HEK293 (cell line): ENCODE data around the gene CDC42SE2.

ENCODE experiments used
- GFI1B ChIP-seq: fragments of 450-650 bp; formaldehyde crosslinking; IDR thresholded peaks from 2 replicates; pipeline ENCODE4 v1.5.1; 2016; ENCODE audit warnings: missing biosample characterization, missing genetic modification characterization
- GLI4 ChIP-seq: fragments of 450-650 bp; formaldehyde crosslinking; IDR thresholded peaks from 2 replicates; pipeline ENCODE4 v1.5.1; 2016; ENCODE audit warnings: missing biosample characterization, missing genetic modification characterization
- GLIS2 ChIP-seq: fragments of 450-650 bp; formaldehyde crosslinking; IDR thresholded peaks from 2 replicates; pipeline ENCODE4 v1.5.1; 2016; ENCODE audit warnings: missing biosample characterization, missing genetic modification characterization
- HOXC10 ChIP-seq: sonication (generic); formaldehyde crosslinking; IDR thresholded peaks from 2 replicates; pipeline ENCODE4 v1.8.1; 2023; ENCODE audit warnings: mild to moderate bottlenecking, missing genetic modification reagents
- IKZF3 ChIP-seq: fragments of 450-650 bp; IDR thresholded peaks from 2 replicates; pipeline ENCODE4 v1.5.0; 2018; ENCODE audit warnings: missing biosample characterization, mild to moderate bottlenecking, missing genetic modification characterization, moderate library complexity
- PRDM1 ChIP-seq: fragments of 450-650 bp; formaldehyde crosslinking; IDR thresholded peaks from 2 replicates; pipeline ENCODE4; 2016; ENCODE audit warnings: missing biosample characterization, missing genetic modification characterization
- PRDM10 ChIP-seq: fragments of 450-650 bp; formaldehyde crosslinking; IDR thresholded peaks from 2 replicates; pipeline ENCODE4 v1.5.1; 2016; ENCODE audit warnings: missing biosample characterization, missing genetic modification characterization
- REST ChIP-seq: fragments of 450-650 bp; formaldehyde crosslinking; IDR thresholded peaks from 2 replicates; pipeline ENCODE4 v1.5.1; 2016; ENCODE audit warnings: missing biosample characterization, missing genetic modification characterization
- SP2 ChIP-seq: fragments of 450-650 bp; formaldehyde crosslinking; IDR thresholded peaks from 2 replicates; pipeline ENCODE4 v1.5.1; 2016; ENCODE audit warnings: missing biosample characterization, missing genetic modification characterization
- ZBTB17 ChIP-seq: fragments of 450-650 bp; formaldehyde crosslinking; IDR thresholded peaks from 2 replicates; pipeline ENCODE4 v1.5.1; 2016; ENCODE audit warnings: missing biosample characterization, missing genetic modification characterization
- ZEB2 ChIP-seq: fragments of 450-650 bp; formaldehyde crosslinking; IDR thresholded peaks from 2 replicates; pipeline ENCODE4 v1.5.1; 2016; ENCODE audit warnings: missing biosample characterization, missing genetic modification characterization
- ZNF175 ChIP-seq: fragments of 450-650 bp; formaldehyde crosslinking; IDR thresholded peaks from 2 replicates; pipeline ENCODE4 v1.5.1; 2016; ENCODE audit warnings: missing biosample characterization, missing genetic modification characterization
- ZNF202 ChIP-seq: fragments of 450-650 bp; formaldehyde crosslinking; IDR thresholded peaks from 2 replicates; pipeline ENCODE4 v1.5.1; 2016; ENCODE audit warnings: missing biosample characterization, missing genetic modification characterization, borderline replicate concordance
- ZNF221 ChIP-seq: fragments of 450-650 bp; formaldehyde crosslinking; IDR thresholded peaks from 2 replicates; pipeline ENCODE4 v1.5.1; 2017; ENCODE audit warnings: missing biosample characterization, missing genetic modification characterization, borderline replicate concordance
- ZNF239 ChIP-seq: fragments of 450-650 bp; formaldehyde crosslinking; IDR thresholded peaks from 2 replicates; pipeline ENCODE4 v1.5.1; 2016; ENCODE audit warnings: missing biosample characterization, missing genetic modification characterization
- ZNF324 ChIP-seq: fragments of 450-650 bp; formaldehyde crosslinking; IDR thresholded peaks from 2 replicates; pipeline ENCODE4 v1.5.1; 2016; ENCODE audit warnings: missing biosample characterization, missing genetic modification characterization
- ZNF544 ChIP-seq: fragments of 450-650 bp; formaldehyde crosslinking; IDR thresholded peaks from 2 replicates; pipeline ENCODE4 v1.5.0; 2017; ENCODE audit warnings: missing biosample characterization, missing genetic modification characterization
- ZNF623 ChIP-seq: fragments of 450-650 bp; formaldehyde crosslinking; IDR thresholded peaks from 2 replicates; pipeline ENCODE4 v1.5.1; 2016; ENCODE audit warnings: missing biosample characterization, missing genetic modification characterization
- ZNF658 ChIP-seq: fragments of 450-650 bp; formaldehyde crosslinking; IDR thresholded peaks from 2 replicates; pipeline ENCODE4; 2016; ENCODE audit warnings: missing biosample characterization, missing genetic modification characterization
- ZNF830 ChIP-seq: fragments of 450-650 bp; IDR thresholded peaks from 2 replicates; pipeline ENCODE4 v1.5.0; 2018; ENCODE audit warnings: missing biosample characterization, missing genetic modification characterization, low read depth, mild to moderate bottlenecking, moderate library complexity
- ZNF843 ChIP-seq: fragments of 450-650 bp; formaldehyde crosslinking; IDR thresholded peaks from 2 replicates; pipeline ENCODE4 v1.5.1; 2016; ENCODE audit warnings: missing biosample characterization, missing genetic modification characterization
- TF ChIP-seq, protein P1 (sequence below): fragments of 450-650 bp; formaldehyde crosslinking; IDR thresholded peaks from 2 replicates; pipeline ENCODE4; 2016; ENCODE audit warnings: missing biosample characterization, missing genetic modification characterization
- TF ChIP-seq, protein P2 (sequence below): fragments of 450-650 bp; formaldehyde crosslinking; IDR thresholded peaks from 2 replicates; pipeline ENCODE4 v1.5.1; 2017; ENCODE audit warnings: missing biosample characterization, missing genetic modification characterization
- TF ChIP-seq, protein P3 (sequence below): fragments of 450-650 bp; formaldehyde crosslinking; IDR thresholded peaks from 2 replicates; pipeline ENCODE4 v1.5.1; 2016; ENCODE audit warnings: missing biosample characterization, missing genetic modification characterization
- TF ChIP-seq, protein P4 (sequence below): fragments of 450-650 bp; formaldehyde crosslinking; IDR thresholded peaks from 2 replicates; pipeline ENCODE4 v1.5.1; 2016; ENCODE audit warnings: missing biosample characterization, missing genetic modification characterization

Gene CDC42SE2

GRCh38 chr5:131263648-131264450 is at the start of gene CDC42SE2 (continued):
- TF ChIP-seq PRDM10 (tag by site-specific recombination) (peak; percentile 49), ZNF623 (tag by site-specific recombination) (no peak), IKZF3 (0 out of 2 replicates have a peak, but pooled peaks have one; percentile 9), ZNF175 (tag by site-specific recombination) (no peak), ZNF658 (tag by site-specific recombination) (no peak), ZNF544 (tag by site-specific recombination) (no peak), ZEB2 (tag by site-specific recombination) (no peak), REST (tag by site-specific recombination) (no peak; the same call in 1 of the 2 replicates), ZNF202 (tag by site-specific recombination) (no peak), GFI1B (tag by site-specific recombination) (no peak), ZNF239 (tag by site-specific recombination) (no peak), ZNF221 (tag by site-specific recombination) (no peak), ZNF324 (no peak), ZNF843 (tag by site-specific recombination) (no peak), PRDM1 (tag by site-specific recombination) (no peak), HOXC10 (no peak), SP2 (tag by site-specific recombination) (peak; percentile 59), GLI4 (no peak), ZBTB17 (tag by site-specific recombination) (peak; percentile 12; the same call in 1 of the 2 replicates), GLIS2 (tag by site-specific recombination) (peak; percentile 30; the same call in 1 of the 2 replicates), ZNF830 (tag by site-specific recombination) (no peak)
- TF ChIP-seq, protein P1, sequence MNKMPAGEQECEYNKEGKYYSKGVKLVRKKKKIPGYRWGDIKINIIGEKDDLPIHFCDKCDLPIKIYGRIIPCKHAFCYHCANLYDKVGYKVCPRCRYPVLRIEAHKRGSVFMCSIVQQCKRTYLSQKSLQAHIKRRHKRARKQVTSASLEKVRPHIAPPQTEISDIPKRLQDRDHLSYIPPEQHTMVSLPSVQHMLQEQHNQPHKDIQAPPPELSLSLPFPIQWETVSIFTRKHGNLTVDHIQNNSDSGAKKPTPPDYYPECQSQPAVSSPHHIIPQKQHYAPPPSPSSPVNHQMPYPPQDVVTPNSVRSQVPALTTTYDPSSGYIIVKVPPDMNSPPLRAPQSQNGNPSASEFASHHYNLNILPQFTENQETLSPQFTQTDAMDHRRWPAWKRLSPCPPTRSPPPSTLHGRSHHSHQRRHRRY (tag by site-specific recombination): no peak
- TF ChIP-seq, protein P2, sequence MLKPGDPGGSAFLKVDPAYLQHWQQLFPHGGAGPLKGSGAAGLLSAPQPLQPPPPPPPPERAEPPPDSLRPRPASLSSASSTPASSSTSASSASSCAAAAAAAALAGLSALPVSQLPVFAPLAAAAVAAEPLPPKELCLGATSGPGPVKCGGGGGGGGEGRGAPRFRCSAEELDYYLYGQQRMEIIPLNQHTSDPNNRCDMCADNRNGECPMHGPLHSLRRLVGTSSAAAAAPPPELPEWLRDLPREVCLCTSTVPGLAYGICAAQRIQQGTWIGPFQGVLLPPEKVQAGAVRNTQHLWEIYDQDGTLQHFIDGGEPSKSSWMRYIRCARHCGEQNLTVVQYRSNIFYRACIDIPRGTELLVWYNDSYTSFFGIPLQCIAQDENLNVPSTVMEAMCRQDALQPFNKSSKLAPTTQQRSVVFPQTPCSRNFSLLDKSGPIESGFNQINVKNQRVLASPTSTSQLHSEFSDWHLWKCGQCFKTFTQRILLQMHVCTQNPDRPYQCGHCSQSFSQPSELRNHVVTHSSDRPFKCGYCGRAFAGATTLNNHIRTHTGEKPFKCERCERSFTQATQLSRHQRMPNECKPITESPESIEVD (tag by site-specific recombination): no peak
- TF ChIP-seq, protein P3, sequence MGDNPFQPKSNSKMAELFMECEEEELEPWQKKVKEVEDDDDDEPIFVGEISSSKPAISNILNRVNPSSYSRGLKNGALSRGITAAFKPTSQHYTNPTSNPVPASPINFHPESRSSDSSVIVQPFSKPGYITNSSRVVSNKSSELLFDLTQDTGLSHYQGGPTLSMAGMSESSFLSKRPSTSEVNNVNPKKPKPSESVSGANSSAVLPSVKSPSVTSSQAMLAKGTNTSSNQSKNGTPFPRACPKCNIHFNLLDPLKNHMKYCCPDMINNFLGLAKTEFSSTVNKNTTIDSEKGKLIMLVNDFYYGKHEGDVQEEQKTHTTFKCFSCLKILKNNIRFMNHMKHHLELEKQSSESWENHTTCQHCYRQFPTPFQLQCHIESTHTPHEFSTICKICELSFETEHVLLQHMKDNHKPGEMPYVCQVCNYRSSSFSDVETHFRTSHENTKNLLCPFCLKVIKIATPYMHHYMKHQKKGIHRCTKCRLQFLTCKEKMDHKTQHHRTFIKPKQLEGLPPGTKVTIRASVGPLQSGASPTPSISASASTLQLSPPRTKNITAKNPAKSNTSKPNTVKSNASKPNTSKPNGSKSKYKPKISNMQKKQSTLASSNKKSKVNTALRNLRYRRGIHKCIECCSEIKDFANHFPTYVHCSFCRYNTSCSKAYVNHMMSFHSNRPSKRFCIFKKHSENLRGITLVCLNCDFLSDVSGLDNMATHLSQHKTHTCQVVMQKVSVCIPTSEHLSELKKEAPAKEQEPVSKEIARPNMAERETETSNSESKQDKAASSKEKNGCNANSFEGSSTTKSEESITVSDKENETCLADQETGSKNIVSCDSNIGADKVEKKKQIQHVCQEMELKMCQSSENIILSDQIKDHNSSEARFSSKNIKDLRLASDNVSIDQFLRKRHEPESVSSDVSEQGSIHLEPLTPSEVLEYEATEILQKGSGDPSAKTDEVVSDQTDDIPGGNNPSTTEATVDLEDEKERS: no peak
- TF ChIP-seq, protein P4, sequence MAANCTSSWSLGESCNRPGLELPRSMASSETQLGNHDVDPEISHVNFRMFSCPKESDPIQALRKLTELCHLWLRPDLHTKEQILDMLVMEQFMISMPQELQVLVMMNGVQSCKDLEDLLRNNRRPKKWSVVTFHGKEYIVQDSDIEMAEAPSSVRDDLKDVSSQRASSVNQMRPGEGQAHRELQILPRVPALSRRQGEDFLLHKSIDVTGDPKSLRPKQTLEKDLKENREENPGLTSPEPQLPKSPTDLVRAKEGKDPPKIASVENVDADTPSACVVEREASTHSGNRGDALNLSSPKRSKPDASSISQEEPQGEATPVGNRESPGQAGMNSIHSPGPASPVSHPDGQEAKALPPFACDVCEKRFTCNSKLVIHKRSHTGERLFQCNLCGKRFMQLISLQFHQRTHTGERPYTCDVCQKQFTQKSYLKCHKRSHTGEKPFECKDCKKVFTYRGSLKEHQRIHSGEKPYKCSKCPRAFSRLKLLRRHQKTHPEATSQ (tag by site-specific recombination): 0 out of 2 replicates have a peak, but pooled peaks have one; percentile 64
